A673 (cell line): Measurements from ENCODE around the gene TNFAIP8. TPM values are rescaled to one million over a fixed set of nuclear protein-coding genes. Genes with fewer than 3 reads are reported as not detected.
A peak's percentile ranks its signal among the peaks of the same experiment; 100 is the strongest.
"Not testable (repeated sequence)": the region's sequence is repeated elsewhere in the genome, so short reads cannot be mapped to it uniquely, and the experiment has no call there.

Experiments used
- BruUV-seq: library from RNA; stranded (reverse); fragments of 400-500 nt; replicated peaks from 2 replicates; lab custom pipeline; 2021; lab: Mats Ljungman, UMichigan
- CTCF ChIA-PET: fragments of 300-600 bp; sonication (Branson Sonifier 250); formaldehyde crosslinking; loops from one replicate; lab custom pipeline; 2022; ENCODE audit warnings: antibody characterized with exemption; lab: Charles Lee
- POLR2A ChIA-PET: fragments of 300-600 bp; sonication (Branson Sonifier 250); formaldehyde crosslinking; loops from one replicate; lab custom pipeline; 2022; ENCODE audit warnings: antibody characterized with exemption; ENCODE audit not compliant: low non-redundant PET; lab: Charles Lee
- DNase-seq: peaks from one replicate; pipeline ENCODE4 v3.0.0-alpha.2; 2015; ENCODE audit warnings: low spot score
- H3K27ac ChIP-seq: fragments of 200-600 bp; sonication (generic); 2 replicates; pipeline ENCODE4 v1.5.1; 2016; ENCODE audit warnings: mixed run types, low read depth, mild to moderate bottlenecking, mixed read lengths, antibody characterized with exemption, low read length; ENCODE audit not compliant: poor library complexity, severe bottlenecking
- H3K27me3 ChIP-seq: fragments of 200-600 bp; sonication (generic); replicated peaks from 2 replicates; pipeline ENCODE4 v1.6.1; 2017; ENCODE audit warnings: mixed run types, low read depth, mild to moderate bottlenecking, mixed read lengths, antibody characterized with exemption, low read length; ENCODE audit not compliant: insufficient read depth, poor library complexity
- H3K36me3 ChIP-seq: fragments of 200-600 bp; sonication (generic); 2 replicates; pipeline ENCODE4 v1.6.1; 2016; ENCODE audit warnings: mixed run types, mild to moderate bottlenecking, mixed read lengths, antibody characterized with exemption, low read length; ENCODE audit not compliant: insufficient read depth, poor library complexity, severe bottlenecking
- H3K4me1 ChIP-seq: fragments of 200-600 bp; sonication (generic); 2 replicates; pipeline ENCODE4 v1.6.1; 2017; ENCODE audit warnings: mixed run types, mild to moderate bottlenecking, mixed read lengths, antibody characterized with exemption, low read length; ENCODE audit not compliant: insufficient read depth, poor library complexity, severe bottlenecking
- H3K4me3 ChIP-seq: fragments of 200-600 bp; sonication (generic); 2 replicates; pipeline ENCODE4 v1.5.1; 2016; ENCODE audit warnings: low read depth, mixed run types, mild to moderate bottlenecking, mixed read lengths, low read length; ENCODE audit not compliant: poor library complexity, severe bottlenecking
- H3K9me3 ChIP-seq: fragments of 200-600 bp; sonication (generic); 2 replicates; pipeline ENCODE4 v1.6.1; 2016; ENCODE audit warnings: mixed run types, low read depth, mild to moderate bottlenecking, mixed read lengths, antibody characterized with exemption, low read length; ENCODE audit not compliant: poor library complexity, severe bottlenecking
- EZH2 ChIP-seq: fragments of 200-600 bp; sonication (generic); IDR thresholded peaks from 2 replicates; pipeline ENCODE4 v1.6.1; 2017; ENCODE audit warnings: borderline replicate concordance, low read depth, mild to moderate bottlenecking, mixed read lengths, antibody characterized with exemption, low read length; ENCODE audit not compliant: poor library complexity, severe bottlenecking
- intact Hi-C: fragments of 100-400 bp; cut with micrococcal nuclease; formaldehyde crosslinking; loops from one replicate; pipeline ENCODE4 v1.10.0; 2022; ENCODE audit not compliant: unreplicated experiment
- total RNA-seq: library from RNA; stranded (reverse); gene quantifications from 2 replicates; pipeline ENCODE4 v1.2.3, GENCODE V29; 2021
- TF ChIP-seq, protein P1 (sequence below): fragments of 300-800, 200-600 bp; sonication (generic); conservative IDR thresholded peaks from 2 replicates; pipeline ENCODE4 v1.5.1; 2017; ENCODE audit warnings: low read depth, mild to moderate bottlenecking, antibody characterized with exemption, low read length, moderate library complexity, mixed read lengths

Gene TNFAIP8
- total RNA-seq, 1 experiment from 2014 or later: 6.8 TPM

DNA sequence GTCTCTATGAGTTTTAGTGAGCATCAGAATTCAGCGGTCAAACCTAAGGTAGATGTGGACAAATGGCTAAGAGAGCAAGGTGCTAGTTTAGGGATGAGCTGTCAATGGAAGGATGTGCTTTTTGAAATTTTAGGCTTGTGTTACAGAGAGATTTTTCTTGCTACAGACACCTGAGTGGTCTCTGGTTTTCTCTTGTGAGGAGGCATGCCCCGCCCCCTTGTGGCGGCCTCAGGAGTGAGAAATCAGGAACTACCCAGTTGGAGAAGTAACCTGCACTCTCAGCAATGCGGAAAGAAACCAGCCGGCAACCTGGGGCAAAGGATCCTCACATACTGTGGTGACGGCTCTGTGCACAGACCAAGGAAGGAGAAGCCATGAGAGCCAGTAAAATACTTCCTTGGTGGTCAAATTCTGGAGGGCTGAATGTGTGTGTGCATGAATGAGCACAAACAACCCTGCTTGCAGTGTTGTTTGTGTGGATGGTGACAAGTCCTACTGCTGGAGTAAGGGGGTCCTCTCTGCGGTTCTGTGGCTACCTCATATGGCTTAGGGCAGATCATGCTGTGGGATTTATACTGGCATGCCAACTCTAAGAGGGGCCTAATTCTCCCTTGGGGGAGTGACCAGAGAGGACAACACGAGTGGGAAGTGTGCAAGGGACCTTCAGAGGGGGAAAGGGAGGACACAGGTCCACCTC is 79.8 kb downstream of the TNFAIP8 start:
- Histone ChIP-seq H3K27me3 (no peaks in the 10 kb centered on the region), H3K27ac (no peak overlapping the region), H3K36me3 (no peaks in the 10 kb centered on the region), H3K4me1 (no peaks in the 10 kb centered on the region), H3K4me3 (no peak overlapping the region), H3K9me3 (no peaks in the 10 kb centered on the region)
- intact Hi-C loops: no loop called here
- peak; percentile 72 for DNase-seq
- BruUV-seq: no TSS peak
- CTCF ChIA-PET: interaction anchor here (0.6 to 0.8 kb wide), 3 partner anchors 17 to 414 kb away, joined by 3 to 4 read pairs (median 3); partner anchors contain the start of gene DMXL1
- no peak for TF ChIP-seq EZH2
- TF ChIP-seq, protein P1, sequence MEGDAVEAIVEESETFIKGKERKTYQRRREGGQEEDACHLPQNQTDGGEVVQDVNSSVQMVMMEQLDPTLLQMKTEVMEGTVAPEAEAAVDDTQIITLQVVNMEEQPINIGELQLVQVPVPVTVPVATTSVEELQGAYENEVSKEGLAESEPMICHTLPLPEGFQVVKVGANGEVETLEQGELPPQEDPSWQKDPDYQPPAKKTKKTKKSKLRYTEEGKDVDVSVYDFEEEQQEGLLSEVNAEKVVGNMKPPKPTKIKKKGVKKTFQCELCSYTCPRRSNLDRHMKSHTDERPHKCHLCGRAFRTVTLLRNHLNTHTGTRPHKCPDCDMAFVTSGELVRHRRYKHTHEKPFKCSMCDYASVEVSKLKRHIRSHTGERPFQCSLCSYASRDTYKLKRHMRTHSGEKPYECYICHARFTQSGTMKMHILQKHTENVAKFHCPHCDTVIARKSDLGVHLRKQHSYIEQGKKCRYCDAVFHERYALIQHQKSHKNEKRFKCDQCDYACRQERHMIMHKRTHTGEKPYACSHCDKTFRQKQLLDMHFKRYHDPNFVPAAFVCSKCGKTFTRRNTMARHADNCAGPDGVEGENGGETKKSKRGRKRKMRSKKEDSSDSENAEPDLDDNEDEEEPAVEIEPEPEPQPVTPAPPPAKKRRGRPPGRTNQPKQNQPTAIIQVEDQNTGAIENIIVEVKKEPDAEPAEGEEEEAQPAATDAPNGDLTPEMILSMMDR: peak; percentile 80
- POLR2A ChIA-PET: no interaction called here

DNA sequence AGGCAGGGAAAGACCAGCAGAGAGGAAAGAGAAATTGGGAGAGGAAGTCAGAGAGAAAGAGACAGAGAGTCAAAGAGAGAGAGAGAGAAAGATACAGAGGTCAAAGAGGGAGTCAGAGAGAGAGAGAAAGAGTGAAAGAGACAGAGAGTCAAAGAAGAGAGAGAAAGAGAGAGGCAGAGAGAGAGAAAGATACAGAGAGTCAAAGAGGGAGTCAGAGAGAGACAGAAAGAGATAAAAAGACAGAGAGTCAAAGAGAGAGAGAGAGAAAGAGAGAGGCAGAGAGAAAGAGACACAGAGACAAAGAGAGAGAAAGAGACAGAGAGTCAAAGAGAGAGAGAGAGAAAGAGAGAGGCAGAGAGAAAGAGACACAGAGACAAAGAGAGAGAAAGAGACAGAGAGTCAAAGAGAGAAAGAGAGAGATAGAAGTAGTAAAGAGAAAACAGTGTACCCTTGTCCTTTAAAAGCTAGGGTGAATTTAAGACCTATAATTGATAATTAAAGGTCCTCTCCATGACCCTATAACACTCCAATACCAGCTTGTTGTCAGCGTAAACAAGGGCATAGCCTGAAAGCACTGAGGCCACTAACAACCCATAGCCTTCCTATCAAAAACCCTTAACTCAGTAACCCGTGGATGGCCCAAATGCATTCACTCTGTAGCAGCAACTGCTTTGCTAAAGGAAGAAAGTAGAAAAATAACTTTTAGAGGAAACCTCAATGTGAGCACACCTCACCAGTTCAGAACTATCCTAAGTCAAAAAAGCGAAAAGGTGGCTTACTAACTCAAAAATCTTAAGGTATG is 82.2 kb downstream of the TNFAIP8 start:
- DNase-seq, H3K9me3 ChIP-seq, intact Hi-C loops, H3K27me3 ChIP-seq, CTCF ChIA-PET, POLR2A ChIA-PET, H3K4me1 ChIP-seq, BruUV-seq, H3K4me3 ChIP-seq, H3K27ac ChIP-seq, H3K36me3 ChIP-seq: not testable (repeated sequence)

DNA sequence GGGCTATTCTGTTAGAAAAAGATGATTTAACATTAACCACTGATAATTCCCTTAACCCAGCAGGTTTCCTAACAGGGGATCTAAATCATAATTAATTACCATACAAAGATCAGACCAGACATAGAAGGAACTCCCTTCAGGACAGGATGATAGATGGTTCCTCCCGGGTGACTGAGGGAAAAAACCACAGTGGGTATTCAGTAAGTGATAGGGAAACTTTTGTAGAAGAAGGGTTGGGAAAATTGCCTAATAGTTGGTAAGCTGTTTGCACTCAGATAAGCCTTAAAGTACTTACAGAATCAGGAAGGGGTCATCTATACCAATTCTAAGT is 82.7 kb downstream of the TNFAIP8 start:
- H3K9me3 ChIP-seq, POLR2A ChIA-PET, DNase-seq, intact Hi-C loops, H3K27ac ChIP-seq, CTCF ChIA-PET, H3K4me3 ChIP-seq, H3K36me3 ChIP-seq, H3K4me1 ChIP-seq, H3K27me3 ChIP-seq, BruUV-seq: not testable (repeated sequence)

DNA sequence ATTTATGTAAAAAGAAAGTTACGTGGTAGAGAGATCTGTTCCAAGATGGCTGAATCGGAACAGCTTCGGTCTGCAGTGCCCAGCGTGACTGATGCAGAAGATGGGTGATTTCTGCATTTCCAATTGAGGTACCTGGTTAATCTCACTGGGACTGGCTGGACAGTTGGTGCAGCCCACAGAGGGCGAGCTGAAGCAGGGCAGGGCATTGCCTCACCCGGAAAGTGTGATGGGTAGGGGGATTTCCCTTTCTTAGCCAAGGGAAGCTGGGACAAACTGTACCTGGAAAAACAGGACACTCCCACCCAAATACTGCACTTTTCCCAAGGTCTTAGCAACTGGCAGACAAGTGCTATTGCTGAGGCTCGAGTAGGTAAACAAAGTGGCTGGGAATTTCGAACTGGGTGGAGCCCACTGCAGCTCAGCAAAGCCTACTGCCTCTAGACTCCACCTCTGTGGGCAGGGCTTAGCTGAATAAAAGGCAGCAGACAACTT is 83.4 kb downstream of the TNFAIP8 start:
- intact Hi-C loops: no loop called here
- DNase-seq: no peak
- Histone ChIP-seq H3K4me3 (no peak overlapping the region), H3K36me3 (no peaks in the 10 kb centered on the region), H3K4me1 (no peaks in the 10 kb centered on the region), H3K27ac (no peak overlapping the region), H3K27me3 (no peaks in the 10 kb centered on the region), H3K9me3 (no peaks in the 10 kb centered on the region)
- TF ChIP-seq, protein P1: no peak
- TF ChIP-seq EZH2: no peak
- no TSS peak for BruUV-seq
- POLR2A ChIA-PET: no interaction called here
- CTCF ChIA-PET: no interaction called here

DNA sequence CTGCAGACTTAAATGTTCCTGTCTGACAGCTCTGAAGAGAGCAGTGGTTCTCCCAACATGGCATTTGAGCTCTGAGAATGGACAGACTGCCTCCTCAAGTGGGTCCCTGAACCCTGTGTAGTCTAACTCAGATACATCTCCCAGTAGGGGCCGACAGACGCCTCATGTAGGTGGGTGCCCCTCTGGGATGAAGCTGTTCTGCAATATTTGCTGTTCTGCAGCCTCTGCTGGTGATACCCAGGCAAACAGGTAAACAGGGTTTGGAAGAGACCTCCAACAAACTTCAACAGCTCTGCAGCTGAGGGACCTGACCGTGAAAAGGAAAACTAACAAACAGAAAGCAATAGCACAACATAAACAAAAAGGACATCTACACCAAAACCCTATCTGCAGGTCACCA is 83.8 kb downstream of the TNFAIP8 start:
- H3K27me3 ChIP-seq, H3K4me3 ChIP-seq, H3K27ac ChIP-seq, H3K9me3 ChIP-seq, CTCF ChIA-PET, intact Hi-C loops, POLR2A ChIA-PET, H3K36me3 ChIP-seq, BruUV-seq, DNase-seq, H3K4me1 ChIP-seq: not testable (repeated sequence)

DNA sequence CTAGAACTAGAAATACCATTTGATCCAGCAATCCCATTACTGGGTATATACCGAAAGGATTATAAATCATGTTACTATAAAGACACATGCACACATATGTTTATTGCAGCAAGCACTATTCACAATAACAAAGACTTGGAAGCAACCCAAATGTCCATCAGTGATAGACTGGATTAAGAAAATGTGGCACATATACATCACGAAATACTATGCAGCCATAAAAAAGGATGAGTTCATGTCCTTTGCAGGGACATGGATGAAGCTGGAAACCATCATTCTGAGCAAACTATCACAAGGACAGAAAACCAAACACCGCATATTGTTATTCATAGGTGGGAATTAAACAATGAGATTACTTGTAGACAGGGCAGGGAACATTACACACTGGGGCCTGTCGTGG is 88.8 kb downstream of the TNFAIP8 start:
- H3K27me3 ChIP-seq, H3K9me3 ChIP-seq, H3K4me3 ChIP-seq, H3K4me1 ChIP-seq, POLR2A ChIA-PET, intact Hi-C loops, H3K27ac ChIP-seq, CTCF ChIA-PET, H3K36me3 ChIP-seq, BruUV-seq, DNase-seq: not testable (repeated sequence)
